DOHH2 (cell line): ENCODE results near the gene SLC4A3.
A peak's percentile ranks its signal among the peaks of the same experiment; 100 is the strongest.

Experiments
- H3F3A ChIP-seq: fragments of 200-600 bp; sonication (generic), shearing (Covaris generic); 2 replicates; pipeline ENCODE4 v1.6.0; 2016; ENCODE audit warnings: antibody characterized with exemption, mild to moderate bottlenecking; ENCODE audit not compliant: control insufficient read depth, insufficient read depth
- H3K27ac ChIP-seq: fragments of 200-600 bp; sonication (generic); 2 replicates; pipeline ENCODE4 v1.5.1; 2014; ENCODE audit warnings: low read depth, mild to moderate bottlenecking, low read length, moderate library complexity
- H3K27me3 ChIP-seq: fragments of 200-600 bp; sonication (generic); 2 replicates; pipeline ENCODE4 v1.6.1; 2014; ENCODE audit warnings: mild to moderate bottlenecking, low read length, mixed read lengths; ENCODE audit not compliant: control insufficient read depth
- H3K36me3 ChIP-seq: fragments of 200-600 bp; sonication (generic); 2 replicates; pipeline ENCODE4 v1.6.1; 2014; ENCODE audit warnings: mild to moderate bottlenecking, low read length, moderate library complexity, mixed read lengths; ENCODE audit not compliant: control insufficient read depth
- H3K4me1 ChIP-seq: fragments of 200-600 bp; sonication (generic); 2 replicates; pipeline ENCODE4 v1.6.1; 2014; ENCODE audit warnings: mild to moderate bottlenecking, low read length, mixed read lengths; ENCODE audit not compliant: control insufficient read depth
- H3K4me2 ChIP-seq: fragments of 200-600 bp; sonication (generic); 2 replicates; pipeline ENCODE4 v1.6.0; 2014; ENCODE audit warnings: mild to moderate bottlenecking, low read length, moderate library complexity
- H3K4me3 ChIP-seq: fragments of 200-600 bp; sonication (generic); 2 replicates; pipeline ENCODE4 v1.5.1; 2014; ENCODE audit warnings: mild to moderate bottlenecking, low read length, mixed read lengths
- H3K79me2 ChIP-seq: fragments of 200-600 bp; sonication (generic); 2 replicates; pipeline ENCODE4 v1.6.1; 2014; ENCODE audit warnings: mild to moderate bottlenecking, low read length, mixed read lengths; ENCODE audit not compliant: control insufficient read depth
- H3K9me2 ChIP-seq: fragments of 200-600 bp; sonication (generic); replicated peaks from 2 replicates; pipeline ENCODE4 v1.6.1; 2014; ENCODE audit warnings: mild to moderate bottlenecking, low read length, mixed read lengths; ENCODE audit not compliant: control insufficient read depth
- H3K9me3 ChIP-seq: fragments of 200-600 bp; sonication (generic); 2 replicates; pipeline ENCODE4 v1.6.1; 2014; ENCODE audit warnings: antibody characterized with exemption, low read length, mixed read lengths; ENCODE audit not compliant: control insufficient read depth, insufficient read depth
- H4K20me1 ChIP-seq: fragments of 200-600 bp; sonication (generic); 2 replicates; pipeline ENCODE4 v1.6.0; 2014; ENCODE audit warnings: low read depth, mild to moderate bottlenecking, antibody characterized with exemption, low read length, moderate library complexity; ENCODE audit not compliant: control insufficient read depth, insufficient read depth
- EZH2phosphoT487 ChIP-seq: fragments of 200-600 bp; sonication (generic); IDR thresholded peaks from 2 replicates; pipeline ENCODE4 v1.6.1; 2017; ENCODE audit warnings: borderline replicate concordance, mild to moderate bottlenecking, antibody characterized with exemption, low read length, moderate library complexity, mixed read lengths
- TF ChIP-seq, protein P1 (sequence below): fragments of 200-600 bp; sonication (generic); IDR thresholded peaks from one replicate; pipeline ENCODE4 v1.5.1; 2014; ENCODE audit warnings: antibody characterized with exemption, mild to moderate bottlenecking, low read depth, low read length; ENCODE audit not compliant: poor library complexity, severe bottlenecking

The SLC4A3 gene

DNA sequence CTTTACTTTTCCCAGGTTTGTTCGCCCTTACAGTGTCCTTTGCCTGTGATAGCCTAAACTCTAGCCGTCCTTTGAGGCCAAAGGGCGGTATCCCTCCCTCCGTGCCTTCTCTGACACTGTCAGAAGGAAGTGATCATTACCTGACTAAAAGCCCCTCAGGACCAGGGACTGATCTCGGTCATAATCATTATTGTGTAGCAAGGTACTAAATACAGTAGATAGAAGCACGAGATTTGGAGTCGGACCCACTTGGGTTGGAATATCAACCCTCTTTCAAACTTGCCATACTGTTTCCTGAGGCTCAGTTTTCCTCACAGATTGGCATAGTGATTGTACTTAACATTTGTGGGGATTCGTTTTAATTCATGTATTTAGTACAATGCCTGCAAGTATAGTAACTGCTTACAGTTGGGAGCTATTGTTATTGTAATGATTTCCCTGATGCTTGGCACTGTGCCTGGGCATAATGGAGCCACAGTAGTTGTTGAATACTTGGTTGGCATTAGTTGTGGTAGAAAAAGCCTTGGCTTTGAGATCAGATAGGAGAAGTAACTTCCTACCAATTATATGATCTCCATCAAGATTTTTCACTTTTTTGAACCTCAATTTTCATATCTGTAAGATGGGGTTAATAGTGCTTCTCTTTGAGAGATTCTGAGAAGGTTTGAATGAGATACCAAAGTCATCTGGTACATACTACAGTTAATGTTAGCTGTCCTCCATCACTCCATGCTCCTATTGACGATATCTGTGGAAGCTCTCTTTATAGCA lies 28.9 kb upstream of the SLC4A3 start:
- Histone ChIP-seq H3K9me3 (no peaks in the 10 kb centered on the region), H3K36me3 (peaks cover 3% of the 10 kb centered on the region; the same call in 1 of the 2 replicates), H3K4me1 (peaks cover 15% of the 10 kb centered on the region), H3K27ac (peak overlapping the region; percentile 60; the same call in 1 of the 2 replicates), H3K4me3 (peak overlapping the region; percentile 92), H3K79me2 (peaks cover 3% of the 10 kb centered on the region), H3K4me2 (peak overlapping the region; percentile 95), H3K9me2 (no peaks in the 10 kb centered on the region), H3K27me3 (no peaks in the 10 kb centered on the region), H4K20me1 (no peaks in the 10 kb centered on the region), H3F3A (no peaks in the 10 kb centered on the region)
- TF ChIP-seq, protein P1, sequence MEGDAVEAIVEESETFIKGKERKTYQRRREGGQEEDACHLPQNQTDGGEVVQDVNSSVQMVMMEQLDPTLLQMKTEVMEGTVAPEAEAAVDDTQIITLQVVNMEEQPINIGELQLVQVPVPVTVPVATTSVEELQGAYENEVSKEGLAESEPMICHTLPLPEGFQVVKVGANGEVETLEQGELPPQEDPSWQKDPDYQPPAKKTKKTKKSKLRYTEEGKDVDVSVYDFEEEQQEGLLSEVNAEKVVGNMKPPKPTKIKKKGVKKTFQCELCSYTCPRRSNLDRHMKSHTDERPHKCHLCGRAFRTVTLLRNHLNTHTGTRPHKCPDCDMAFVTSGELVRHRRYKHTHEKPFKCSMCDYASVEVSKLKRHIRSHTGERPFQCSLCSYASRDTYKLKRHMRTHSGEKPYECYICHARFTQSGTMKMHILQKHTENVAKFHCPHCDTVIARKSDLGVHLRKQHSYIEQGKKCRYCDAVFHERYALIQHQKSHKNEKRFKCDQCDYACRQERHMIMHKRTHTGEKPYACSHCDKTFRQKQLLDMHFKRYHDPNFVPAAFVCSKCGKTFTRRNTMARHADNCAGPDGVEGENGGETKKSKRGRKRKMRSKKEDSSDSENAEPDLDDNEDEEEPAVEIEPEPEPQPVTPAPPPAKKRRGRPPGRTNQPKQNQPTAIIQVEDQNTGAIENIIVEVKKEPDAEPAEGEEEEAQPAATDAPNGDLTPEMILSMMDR: no peak
- no peak for TF ChIP-seq EZH2phosphoT487

DNA sequence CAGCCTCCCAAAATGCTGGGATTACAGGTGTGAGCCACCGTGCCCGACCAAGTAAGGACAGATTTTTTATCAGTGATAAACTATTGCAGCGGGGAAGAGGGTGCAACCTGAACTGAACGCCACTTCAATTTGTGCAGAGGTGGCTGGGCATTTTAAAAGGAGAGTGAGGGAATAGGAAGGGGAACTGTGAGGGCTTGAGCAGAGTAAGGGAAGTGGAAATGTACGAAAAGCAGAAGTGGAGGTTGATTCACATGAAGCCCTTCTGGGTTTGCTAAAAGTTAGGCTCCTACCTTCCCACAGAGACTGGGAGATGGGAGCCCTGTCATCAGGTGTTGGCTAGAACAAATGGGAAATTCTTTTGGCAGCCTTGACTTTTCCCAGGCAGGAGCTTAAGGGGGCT lies 23.7 kb upstream of the SLC4A3 start:
- TF ChIP-seq EZH2phosphoT487: no peak
- TF ChIP-seq, protein P1: no peak
- H4K20me1 ChIP-seq: no peaks in the 10 kb centered on the region
- H3K4me2 ChIP-seq: no peak overlapping the region
- H3K27ac ChIP-seq: no peak overlapping the region
- H3K4me1 ChIP-seq: peaks cover 5% of the 10 kb centered on the region; the same call in 1 of the 2 replicates
- H3K9me3 ChIP-seq: no peaks in the 10 kb centered on the region
- H3F3A ChIP-seq: no peaks in the 10 kb centered on the region
- no peaks in the 10 kb centered on the region for H3K79me2 ChIP-seq
- H3K36me3 ChIP-seq: peaks cover 3% of the 10 kb centered on the region; the same call in 1 of the 2 replicates
- H3K9me2 ChIP-seq: no peaks in the 10 kb centered on the region
- H3K27me3 ChIP-seq: no peaks in the 10 kb centered on the region
- no peak overlapping the region for H3K4me3 ChIP-seq

DNA sequence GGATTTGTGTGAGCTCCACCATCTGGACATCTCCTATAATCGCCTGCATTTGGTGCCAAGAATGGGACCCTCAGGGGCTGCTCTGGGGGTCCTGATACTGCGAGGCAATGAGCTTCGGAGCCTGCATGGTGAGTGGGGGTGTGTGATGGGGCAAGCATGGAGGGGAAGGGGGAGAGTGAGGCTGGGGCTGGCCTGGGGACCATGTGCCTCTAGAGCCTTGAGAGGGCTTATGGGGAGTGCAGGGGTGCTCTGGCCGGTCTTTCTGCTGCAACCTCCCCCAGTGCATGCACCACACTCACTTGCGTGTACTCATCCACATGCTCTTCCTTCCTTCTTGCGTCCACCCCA lies 21.8 kb upstream of the SLC4A3 start:
- Histone ChIP-seq H3K4me1 (0 out of 2 replicates have a peak, but pooled peaks cover 5% of the 10 kb centered on the region), H3K36me3 (peaks cover 3% of the 10 kb centered on the region; the same call in 1 of the 2 replicates), H3F3A (no peaks in the 10 kb centered on the region), H3K4me2 (no peak overlapping the region), H3K27ac (no peak overlapping the region), H3K9me2 (no peaks in the 10 kb centered on the region), H3K79me2 (no peaks in the 10 kb centered on the region), H4K20me1 (no peaks in the 10 kb centered on the region), H3K9me3 (no peaks in the 10 kb centered on the region), H3K4me3 (no peak overlapping the region), H3K27me3 (no peaks in the 10 kb centered on the region)
- TF ChIP-seq EZH2phosphoT487: no peak
- TF ChIP-seq, protein P1: no peak
